ENCODE results near the gene NSMCE1.

NSMCE1 gene

GRCh38 chr16:27211026-27211425, 57.5 kb downstream of the NSMCE1 start:
- no peak for ATAC-seq
- no peak for TF ChIP-seq ZNF70 (CRISPR knock-in tag; IDR thresholded peaks at IDR 0.05)
- TF ChIP-seq CSDC2 (CRISPR knock-in tag; IDR thresholded peaks at IDR 0.05) = no peak
- TF ChIP-seq ZNF8 (CRISPR knock-in tag; IDR thresholded peaks at IDR 0.05) = no peak
- no peak for TF ChIP-seq RARB (CRISPR knock-in tag; IDR thresholded peaks at IDR 0.05)
- TF ChIP-seq SNAI2 (CRISPR knock-in tag; IDR thresholded peaks at IDR 0.05) = no peak
- no peak for TF ChIP-seq PPARA (CRISPR knock-in tag; IDR thresholded peaks at IDR 0.05; ENCODE audit: borderline replicate concordance)
- TF ChIP-seq, protein P1, sequence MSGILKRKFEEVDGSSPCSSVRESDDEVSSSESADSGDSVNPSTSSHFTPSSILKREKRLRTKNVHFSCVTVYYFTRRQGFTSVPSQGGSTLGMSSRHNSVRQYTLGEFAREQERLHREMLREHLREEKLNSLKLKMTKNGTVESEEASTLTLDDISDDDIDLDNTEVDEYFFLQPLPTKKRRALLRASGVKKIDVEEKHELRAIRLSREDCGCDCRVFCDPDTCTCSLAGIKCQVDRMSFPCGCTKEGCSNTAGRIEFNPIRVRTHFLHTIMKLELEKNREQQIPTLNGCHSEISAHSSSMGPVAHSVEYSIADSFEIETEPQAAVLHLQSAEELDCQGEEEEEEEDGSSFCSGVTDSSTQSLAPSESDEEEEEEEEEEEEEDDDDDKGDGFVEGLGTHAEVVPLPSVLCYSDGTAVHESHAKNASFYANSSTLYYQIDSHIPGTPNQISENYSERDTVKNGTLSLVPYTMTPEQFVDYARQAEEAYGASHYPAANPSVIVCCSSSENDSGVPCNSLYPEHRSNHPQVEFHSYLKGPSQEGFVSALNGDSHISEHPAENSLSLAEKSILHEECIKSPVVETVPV (CRISPR knock-in tag; IDR thresholded peaks at IDR 0.05) = no peak
- TF ChIP-seq BACH2 (CRISPR knock-in tag; IDR thresholded peaks at IDR 0.05; ENCODE audit: borderline replicate concordance) = no peak
- TF ChIP-seq PATZ1 (CRISPR knock-in tag; IDR thresholded peaks at IDR 0.05; ENCODE audit: borderline replicate concordance) = no peak
- no peak for TF ChIP-seq POU6F1 (CRISPR knock-in tag; IDR thresholded peaks at IDR 0.05; ENCODE audit: borderline replicate concordance, low read depth)
- no peak for TF ChIP-seq ESRRG (CRISPR knock-in tag; IDR thresholded peaks at IDR 0.05)
- TF ChIP-seq ZNF565 (CRISPR knock-in tag; conservative IDR thresholded peaks at IDR 0.05; ENCODE audit: low read depth) = no peak
- TF ChIP-seq GLIS3 (CRISPR knock-in tag; IDR thresholded peaks at IDR 0.05) = no peak
- TF ChIP-seq ISL1 (CRISPR knock-in tag; IDR thresholded peaks at IDR 0.05) = no peak
- no peak for TF ChIP-seq TSHZ2 (CRISPR knock-in tag; IDR thresholded peaks at IDR 0.05)
- TF ChIP-seq ARNTL (CRISPR knock-in tag; IDR thresholded peaks at IDR 0.05; ENCODE audit: borderline replicate concordance, low read depth) = no peak

GRCh38 chr16:27210174-27210573, 58.4 kb downstream of the NSMCE1 start:
- no peak for TF ChIP-seq ZNF565 (CRISPR knock-in tag; conservative IDR thresholded peaks at IDR 0.05; ENCODE audit: low read depth)
- TF ChIP-seq ZFP3 (CRISPR knock-in tag; IDR thresholded peaks at IDR 0.05) = no peak
- no peak for TF ChIP-seq ZNF8 (CRISPR knock-in tag; IDR thresholded peaks at IDR 0.05)
- TF ChIP-seq GLIS3 (CRISPR knock-in tag; IDR thresholded peaks at IDR 0.05) = no peak
- TF ChIP-seq RARB (CRISPR knock-in tag; IDR thresholded peaks at IDR 0.05) = no peak
- no peak for TF ChIP-seq PATZ1 (CRISPR knock-in tag; IDR thresholded peaks at IDR 0.05; ENCODE audit: borderline replicate concordance)
- TF ChIP-seq ESRRG (CRISPR knock-in tag; IDR thresholded peaks at IDR 0.05) = no peak
- TF ChIP-seq TSHZ2 (CRISPR knock-in tag; IDR thresholded peaks at IDR 0.05) = no peak
- no peak for TF ChIP-seq TCF4 (CRISPR knock-in tag; IDR thresholded peaks at IDR 0.05; ENCODE audit: borderline replicate concordance)
- TF ChIP-seq CSDC2 (CRISPR knock-in tag; IDR thresholded peaks at IDR 0.05) = no peak
- no peak for TF ChIP-seq POU6F1 (CRISPR knock-in tag; IDR thresholded peaks at IDR 0.05; ENCODE audit: borderline replicate concordance, low read depth)
- TF ChIP-seq SNAI2 (CRISPR knock-in tag; IDR thresholded peaks at IDR 0.05) = no peak
- TF ChIP-seq, protein P1 (CRISPR knock-in tag; IDR thresholded peaks at IDR 0.05) = no peak
- no peak for TF ChIP-seq ARNTL (CRISPR knock-in tag; IDR thresholded peaks at IDR 0.05; ENCODE audit: borderline replicate concordance, low read depth)
- ATAC-seq = no peak

All from SK-N-SH treated with all-trans-retinoic acid at 6 μM for 48 hours (cell line).